Urothelium cell line (cell line): ENCODE results near the gene MSI1.

Source experiments
- DNase-seq: peaks from one replicate; pipeline ENCODE4 v3.0.0; 2011; ENCODE audit warnings: low spot score, mixed read lengths
- FAIRE-seq: peaks from 2 replicates; lab custom pipeline; 2011; peaks lifted over from hg19 to GRCh38; lab: Jason Lieb, UNC

Gene MSI1

GRCh38 chr12:120328228-120328627 is 40.7 kb downstream of the MSI1 start:
- DNase-seq (no peak), FAIRE-seq (no peak)

DNA sequence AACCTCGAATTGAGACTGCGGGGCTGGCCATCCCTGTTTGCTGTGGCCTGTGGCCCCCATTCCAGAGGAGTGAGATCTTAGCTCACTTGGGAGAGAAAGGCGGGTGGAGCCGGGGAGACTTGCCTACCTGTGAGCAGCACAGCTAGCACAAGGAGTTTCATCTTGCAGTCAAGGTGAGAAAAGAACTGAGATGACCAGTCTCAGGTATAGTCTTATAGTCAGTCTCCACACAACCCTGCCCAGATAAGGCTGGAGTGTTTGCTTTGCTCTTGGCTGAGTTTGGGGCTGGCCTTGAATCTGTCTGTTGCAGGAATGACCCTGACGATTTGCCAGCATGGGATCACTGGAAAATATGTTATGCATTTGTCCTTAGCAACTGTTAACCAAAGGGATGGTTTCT is 41.4 kb downstream of the MSI1 start, which contains the start of gene PLA2G1B:
Gene PLA2G1B, minus strand, starts transcription at position 187 of the 400 bp plus-strand sequence. Its CDS starts 26 bp downstream, at position 161.
- DNase-seq = no peak

GRCh38 chr12:120324841-120325417 is 44.0 kb downstream of the MSI1 start:
- DNase-seq (no peak), FAIRE-seq (no peak)

More for the DNA sequence above, 41.4 kb downstream of the MSI1 start, which contains the start of gene PLA2G1B:
- no peak for FAIRE-seq

- no peak for DNase-seq
- no peak for FAIRE-seq
Observed at GRCh38 chr12:120323772-120324171, 45.2 kb downstream of the MSI1 start.

DNA sequence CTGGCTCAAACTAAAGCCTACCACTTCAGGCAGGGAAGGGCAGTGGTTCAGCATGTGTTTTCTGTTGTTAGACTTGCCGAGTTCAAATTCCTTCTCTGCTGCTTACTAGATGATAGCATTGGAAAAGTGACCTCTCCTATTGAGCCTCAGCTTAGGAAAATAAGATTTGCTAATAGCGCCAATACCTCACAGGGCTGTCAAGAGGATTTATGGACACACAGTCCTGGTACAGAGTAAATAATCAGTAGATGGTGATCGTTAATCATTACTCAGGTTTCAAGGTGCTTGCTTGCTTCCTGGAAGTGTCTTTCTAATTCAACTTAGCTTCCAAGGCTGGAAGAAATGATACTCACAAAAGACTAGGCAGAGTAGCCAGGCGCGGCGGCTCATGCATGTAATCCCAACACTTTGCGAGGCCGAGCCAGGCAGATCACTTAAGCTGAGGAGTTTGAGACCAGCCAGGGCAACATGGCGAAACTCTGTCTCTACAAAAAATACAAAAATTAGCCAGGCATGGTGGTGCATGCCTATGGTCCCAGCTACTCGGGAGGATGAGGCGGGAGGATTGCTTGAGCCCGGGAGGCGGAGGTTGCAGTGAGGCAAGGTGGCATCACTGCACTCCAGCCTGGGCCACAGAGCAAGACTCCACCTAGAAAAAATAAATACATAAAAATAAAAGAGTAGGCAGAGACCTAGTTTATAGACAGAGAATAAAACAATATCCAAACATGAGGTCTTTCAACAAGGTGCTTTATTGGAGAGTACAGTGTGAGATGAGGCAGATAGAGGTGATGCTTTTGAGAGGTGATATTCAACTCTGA is 47.4 kb downstream of the MSI1 start:
- no peak for FAIRE-seq
- DNase-seq = no peak

DNA sequence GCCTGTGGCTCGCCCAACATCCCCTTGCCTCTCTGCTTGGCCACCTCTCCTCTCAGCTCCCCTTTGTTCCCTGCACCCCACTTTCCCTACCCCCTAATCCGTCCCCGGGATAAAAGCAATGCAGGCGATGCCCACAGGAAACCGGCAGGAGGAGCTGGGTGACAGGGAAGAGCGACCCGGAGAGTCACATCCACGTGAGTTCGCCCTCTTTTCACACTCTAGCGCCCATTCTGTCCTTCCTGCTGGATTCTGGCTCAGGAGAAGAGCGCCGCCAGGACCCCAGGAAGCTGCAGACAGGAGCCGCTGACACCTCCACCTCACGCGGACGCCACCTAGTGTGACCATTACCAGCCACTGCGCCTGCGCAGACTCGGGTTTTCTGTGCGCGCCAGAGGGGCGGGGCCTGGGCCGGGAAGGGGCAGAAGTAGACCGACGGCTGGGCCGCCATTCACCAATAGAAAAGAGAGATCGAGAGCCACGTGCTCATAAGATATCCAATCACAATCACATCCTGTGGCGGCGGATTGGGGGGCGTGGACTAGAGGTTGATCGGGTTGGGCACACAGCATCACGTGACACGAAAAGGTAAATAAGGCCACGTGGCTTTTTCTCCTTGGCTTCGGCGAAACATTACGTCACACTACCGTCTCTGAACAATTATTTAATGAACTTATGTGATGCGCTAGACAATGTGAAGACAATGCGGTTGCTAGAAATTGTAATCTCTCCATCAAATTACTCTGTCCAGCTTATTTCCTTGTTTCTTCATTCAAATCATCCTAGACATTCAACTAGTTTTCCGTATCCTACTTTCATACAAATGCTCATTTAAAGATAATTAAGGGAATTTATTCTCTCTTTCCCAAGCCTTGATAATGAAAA is 51.5 kb downstream of the MSI1 start:
- DNase-seq (peak; percentile 99), FAIRE-seq (peak; percentile 89)

- no peak for FAIRE-seq
Observed at GRCh38 chr12:120316798-120317223, 52.2 kb downstream of the MSI1 start.

GRCh38 chr12:120314220-120314619 is 54.7 kb downstream of the MSI1 start:
- peak; percentile 25 for DNase-seq
- FAIRE-seq = no peak

More at GRCh38 chr12:120316798-120317223, 52.2 kb downstream of the MSI1 start:
- no peak for DNase-seq

GRCh38 chr12:120301962-120302815 is 66.8 kb downstream of the MSI1 start, which contains the start of gene SIRT4:
TSS of gene SIRT4 (plus strand) at chr12:120302321. CDS start at chr12:120303562, 1,241 bp downstream.
- DNase-seq (peak; percentile 92), FAIRE-seq (no peak)

GRCh38 chr12:120292661-120293531 is 76.1 kb downstream of the MSI1 start, which contains the start of gene RNU4-1:
TSS of gene RNU4-1 (minus strand) at chr12:120293237.
- peak; percentile 38 for DNase-seq
- FAIRE-seq = no peak

DNA sequence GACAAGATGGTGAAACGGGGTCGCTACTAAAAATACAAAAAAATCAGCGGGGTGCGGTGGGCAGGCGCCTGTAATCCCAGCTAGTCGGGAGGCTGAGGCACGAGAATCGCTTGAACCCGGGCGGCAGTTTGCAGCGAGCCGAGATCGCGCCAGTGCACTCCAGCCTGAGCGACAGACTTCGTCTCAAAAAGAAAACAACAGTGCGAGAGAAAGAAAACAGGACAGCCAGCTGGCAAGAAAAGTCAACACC is 76.6 kb downstream of the MSI1 start:
- FAIRE-seq = no peak
- DNase-seq = no peak
